ENCODE results near the gene USP36.
"Not testable (repeated sequence)": the region's sequence is repeated elsewhere in the genome, so short reads cannot be mapped to it uniquely, and the experiment has no call there.

The USP36 gene

GRCh38 chr17:78777881-78778280, 62.7 kb downstream of the USP36 start:
- in situ Hi-C loops (cut with MboI; ENCODE audit: low sequenced_read_pairs): no loop called here

- in situ Hi-C loops (cut with MboI; ENCODE audit: low sequenced_read_pairs): no loop called here
Measured at GRCh38 chr17:78774956-78775571, 65.5 kb downstream of the USP36 start.

GRCh38 chr17:78774453-78774852, 66.2 kb downstream of the USP36 start:
- in situ Hi-C loops (cut with MboI; ENCODE audit: low sequenced_read_pairs): no loop called here

- in situ Hi-C loops (cut with MboI; ENCODE audit: low sequenced_read_pairs): no loop called here
Measured at GRCh38 chr17:78771758-78772382, 68.7 kb downstream of the USP36 start.

GRCh38 chr17:78769196-78769773, 71.3 kb downstream of the USP36 start:
- in situ Hi-C loops (cut with MboI; ENCODE audit: low sequenced_read_pairs): no loop called here

GRCh38 chr17:78767806-78768205, 72.8 kb downstream of the USP36 start:
- in situ Hi-C loops (cut with MboI; ENCODE audit: low sequenced_read_pairs): no loop called here

GRCh38 chr17:78766743-78767294, 73.8 kb downstream of the USP36 start:
- in situ Hi-C loops (cut with MboI; ENCODE audit: low sequenced_read_pairs): no loop called here

- in situ Hi-C loops (cut with MboI; ENCODE audit: low sequenced_read_pairs): no loop called here
Measured at GRCh38 chr17:78766225-78766624, 74.4 kb downstream of the USP36 start.

- in situ Hi-C loops (cut with MboI; ENCODE audit: low sequenced_read_pairs): no loop called here
Measured at GRCh38 chr17:78765821-78766220, 74.8 kb downstream of the USP36 start.

GRCh38 chr17:78764871-78765270, 75.7 kb downstream of the USP36 start:
- in situ Hi-C loops (cut with MboI; ENCODE audit: low sequenced_read_pairs): no loop called here

GRCh38 chr17:78763561-78763960, 77.1 kb downstream of the USP36 start:
- in situ Hi-C loops (cut with MboI; ENCODE audit: low sequenced_read_pairs): no loop called here

GRCh38 chr17:78761789-78762406, 78.7 kb downstream of the USP36 start:
- in situ Hi-C loops (cut with MboI; ENCODE audit: low sequenced_read_pairs): no loop called here

- in situ Hi-C loops (cut with MboI; ENCODE audit: low sequenced_read_pairs): no loop called here
Measured at GRCh38 chr17:78759969-78760352, 80.7 kb downstream of the USP36 start.

- in situ Hi-C loops (cut with MboI; ENCODE audit: low sequenced_read_pairs): no loop called here
Measured at GRCh38 chr17:78759203-78759968, 81.2 kb downstream of the USP36 start.

- in situ Hi-C loops (cut with MboI; ENCODE audit: low sequenced_read_pairs): no loop called here
Measured at GRCh38 chr17:78753316-78754250, 87.0 kb downstream of the USP36 start.

GRCh38 chr17:78751447-78752161, 89.0 kb downstream of the USP36 start:
- in situ Hi-C loops (cut with MboI; ENCODE audit: low sequenced_read_pairs): no loop called here

GRCh38 chr17:78751000-78751399, 89.6 kb downstream of the USP36 start:
- in situ Hi-C loops (cut with MboI; ENCODE audit: low sequenced_read_pairs): not testable (repeated sequence)

GRCh38 chr17:78748730-78749317, 91.8 kb downstream of the USP36 start:
- in situ Hi-C loops (cut with MboI; ENCODE audit: low sequenced_read_pairs): no loop called here
